GM12878 (cell line): ENCODE data around the gene CCDC88C. TPM values are rescaled to one million over a fixed set of nuclear protein-coding genes. Genes with fewer than 3 reads are reported as not detected.

Source experiments
- ATAC-seq: fragments of 200-7000 bp; cut with Tn5 transposase; 3 replicates; pipeline ENCODE4 v1.9.1; 2020; ENCODE audit warnings: mild to moderate bottlenecking, moderate library complexity
- BruUV-seq: library from RNA; stranded (reverse); fragments of 400-500 nt; replicated peaks from 2 replicates; lab custom pipeline; 2021; lab: Mats Ljungman, UMichigan
- CTCF ChIA-PET: fragments of 300-600 bp; sonication (Branson Sonifier 250); formaldehyde crosslinking; extraction: SDS; loops from one replicate; lab custom pipeline; 2021; ENCODE audit warnings: inconsistent platforms; lab: Yijun Ruan, JAX
- POLR2A ChIA-PET: fragments of 350-600 bp; formaldehyde crosslinking; extraction: SDS; loops from one replicate; lab custom pipeline; 2021; ENCODE audit warnings: inconsistent platforms; lab: Charles Lee
- RAD21 ChIA-PET: fragments of 300-600 bp; sonication (Branson Sonifier 250); formaldehyde crosslinking; loops from one replicate; lab custom pipeline; 2023; ENCODE audit warnings: antibody characterized with exemption; ENCODE audit not compliant: unreplicated experiment; lab: Charles Lee
- SMC1A ChIA-PET: fragments of 300-600 bp; sonication (Branson Sonifier 250); formaldehyde crosslinking; loops from one replicate; lab custom pipeline; 2023; ENCODE audit not compliant: unreplicated experiment, uncharacterized antibody; lab: Charles Lee
- DNase-seq: peaks from one replicate; pipeline ENCODE4 v3.0.0-alpha.2; 2011; ENCODE audit warnings: low read depth, low spot score
- FAIRE-seq: peaks from 3 replicates; lab custom pipeline; 2011; peaks lifted over from hg19 to GRCh38; lab: Jason Lieb, UNC
- H2AFZ ChIP-seq: 2 replicates; pipeline ENCODE4 v1.6.0; 2011; ENCODE audit warnings: low read depth, low read length, control low read depth; ENCODE audit not compliant: control insufficient read depth
- H3K27ac ChIP-seq: 2 replicates; pipeline ENCODE4 v1.5.1; 2011; ENCODE audit warnings: control low read depth; ENCODE audit not compliant: control insufficient read depth, insufficient read depth
- H3K27me3 ChIP-seq, 2 experiments: replicated peaks in 1 of 2; 2 replicates each; pipeline versions ENCODE4 v1.6.0 to v1.6.1; 2011; ENCODE audit warnings: low read length in 1 of 2; ENCODE audit not compliant: control insufficient read depth in 2 of 2, insufficient read depth in 2 of 2
- H3K36me3 ChIP-seq, 2 experiments: 2 replicates each; pipeline ENCODE4 v1.5.1; 2011; ENCODE audit warnings: low read length in 1 of 2; ENCODE audit not compliant: control insufficient read depth in 2 of 2, insufficient read depth in 2 of 2
- H3K4me1 ChIP-seq: 2 replicates; pipeline ENCODE4 v1.6.1; 2011; ENCODE audit warnings: mild to moderate bottlenecking, low read length, moderate library complexity, mixed read lengths; ENCODE audit not compliant: control insufficient read depth, insufficient read depth
- H3K4me2 ChIP-seq: 2 replicates; pipeline ENCODE4 v1.6.0; 2011; ENCODE audit warnings: control low read depth; ENCODE audit not compliant: control insufficient read depth, insufficient read depth
- H3K4me3 ChIP-seq: fragments of 200-600 bp; sonication (generic); 2 replicates; pipeline ENCODE4 v1.5.1; 2016
- H3K79me2 ChIP-seq: 2 replicates; pipeline ENCODE4 v1.6.0; 2011; ENCODE audit warnings: low read length; ENCODE audit not compliant: control insufficient read depth, insufficient read depth
- H3K9ac ChIP-seq: 2 replicates; pipeline ENCODE4 v1.8.0; 2011; ENCODE audit warnings: low read length, control low read depth, mixed read lengths; ENCODE audit not compliant: control insufficient read depth, insufficient read depth
- H3K9me3 ChIP-seq: replicated peaks from 3 replicates; pipeline ENCODE4 v1.5.1; 2011; ENCODE audit warnings: mild to moderate bottlenecking, low read length; ENCODE audit not compliant: control insufficient read depth, insufficient read depth
- H4K20me1 ChIP-seq: 2 replicates; pipeline ENCODE4 v1.6.0; 2011; ENCODE audit not compliant: control insufficient read depth, insufficient read depth
- MLLT1 ChIP-seq: fragments of 450-650 bp; IDR thresholded peaks from 2 replicates; pipeline ENCODE4 v1.6.1; 2016; ENCODE audit warnings: mild to moderate bottlenecking
- POLR2A ChIP-seq: IDR thresholded peaks from 2 replicates; pipeline ENCODE4 v1.6.1; 2011; ENCODE audit warnings: low read depth, mild to moderate bottlenecking, low read length
- REST ChIP-seq: IDR thresholded peaks from 2 replicates; pipeline ENCODE4 v1.6.1; 2012; ENCODE audit warnings: mild to moderate bottlenecking, low read depth, low read length
- WGBS: methylation state at CpG from one replicate; pipeline ENCODE4 v1.1.6; 2016; ENCODE audit warnings: low lambda C conversion rate; ENCODE audit not compliant: insufficient replicate concordance, insufficient coverage; ENCODE audit errors: missing lambda C conversion rate; 5-methylcytosine and 5-hydroxymethylcytosine counted together
- in situ Hi-C: fragments of 300-500 bp; cut with MboI; formaldehyde crosslinking; loops from 9 replicates; pipeline ENCODE4 v1.14.3; 2018; ENCODE audit warnings: mixed read lengths
- intact Hi-C: fragments of 100-400 bp; cut with micrococcal nuclease; formaldehyde crosslinking; loops from one replicate; pipeline ENCODE4 v1.14.2; 2022; ENCODE audit not compliant: unreplicated experiment
- polyA plus RNA-seq, 11 experiments: library from polyadenylated mRNA; depleted of rRNA in 4 of 11; unstranded in 6 of 11; stranded (reverse) in 5 of 11; fragments of >200 nt; fragmentation: Nextera tagmentation in 4 of 11; fragmentation: Illumina TruSeq in 1 of 11; extraction: Ambion mirVana in 4 of 11; extraction: Trizol in 1 of 11; gene quantifications; 1 replicate in 1 of 11; 2 replicates in 10 of 11; pipeline versions ENCODE4 v1.2.1 to v1.2.3, GENCODE V29; 2011 to 2016; ENCODE audit warnings: inconsistent platforms in 2 of 11, missing spikeins in 2 of 11, low read depth in 1 of 11
- total RNA-seq, 4 experiments: library from RNA; depleted of rRNA in 3 of 4; stranded (reverse); fragments of >200 nt in 3 of 4; fragmentation: Illumina TruSeq in 1 of 4; extraction: Trizol in 1 of 4; gene quantifications; 2 replicates each; pipeline versions ENCODE4 v1.2.1 to v1.2.3, GENCODE V29; 2013 to 2021

The CCDC88C gene
- total and polyA plus RNA-seq, 10 of the 15 experiments (the other 5 are each of a cell fraction or from before 2014, with no cell fraction given): 4.0 to 79.6 (median 36.6) TPM

- POLR2A ChIA-PET: interaction anchor here (0.6 to 7.6 kb wide), 14 partner anchors 11 to 319 kb away, joined by 3 to 42 read pairs (median 4); partner anchors contain the start of gene CCDC88C
- 95% methylated on average over 21 of the region's 26 CpGs for WGBS
These were observed 42.5 kb downstream of the CCDC88C start for GRCh38 chr14:91374879-91375702.

More at GRCh38 chr14:91374879-91375702, 42.5 kb downstream of the CCDC88C start:
- Histone ChIP-seq H3K36me3 (peaks cover 6 to 41% of the 10 kb centered on the region in 2 experiments; a peak in 3 of 4 replicates), H3K9me3 (no peaks in the 10 kb centered on the region), H2AFZ (no peak overlapping the region), H3K4me2 (peak overlapping the region; percentile 90), H3K9ac (no peak overlapping the region; the same call in 1 of the 2 replicates), H3K79me2 (peaks cover 96% of the 10 kb centered on the region), H3K4me3 (no peak overlapping the region), H3K4me1 (peaks cover 94% of the 10 kb centered on the region), H4K20me1 (no peaks in the 10 kb centered on the region)
- DNase-seq (no peak), ATAC-seq (no peak), FAIRE-seq (no peak)
- CTCF ChIA-PET: interaction anchor here (0.7 to 6.0 kb wide), 9 partner anchors 10 to 50 kb away, joined by 3 to 48 read pairs (median 8); no protein-coding TSS in a partner anchor
- BruUV-seq: no TSS peak
- intact Hi-C loops: no loop called here
- in situ Hi-C loops: loop anchor here (25.0 kb wide), 1 partner anchor 1387 kb away; no protein-coding TSS in a partner anchor
- 0 out of 2 replicates have a peak, but pooled peaks have one; percentile 3 for TF ChIP-seq POLR2A
- 0 out of 2 replicates have a peak, but pooled peaks have one; percentile 39 for TF ChIP-seq MLLT1
- no peak for TF ChIP-seq REST
- TF ChIP-seq, all 136 proteins: peak for 2
- RAD21 ChIA-PET: interaction anchor here (0.8 to 9.2 kb wide), 8 partner anchors 8 to 52 kb away, joined by 3 to 104 read pairs (median 34); partner anchors contain the start of gene CCDC88C
- no peaks in the 10 kb centered on the region for H3K27me3 ChIP-seq
- H3K27ac ChIP-seq: peak overlapping the region; percentile 99
- SMC1A ChIA-PET: interaction anchor here (1.0 to 22.7 kb wide), 10 partner anchors 10 to 147 kb away, joined by 3 to 349 read pairs (median 13); partner anchors contain the start of gene CCDC88C
